Hematopoietic multipotent progenitor cell treated with erythropoietin and hydrocortisone succinate and interleukin-3 and kit ligand, for 15 days (in vitro differentiated cells): ENCODE results near the gene EEF1A1.

Experiments used
- DNase-seq: peaks from one replicate; pipeline ENCODE4 v3.0.0-alpha.2; 2015; ENCODE audit warnings: low spot score

Gene EEF1A1

DNA sequence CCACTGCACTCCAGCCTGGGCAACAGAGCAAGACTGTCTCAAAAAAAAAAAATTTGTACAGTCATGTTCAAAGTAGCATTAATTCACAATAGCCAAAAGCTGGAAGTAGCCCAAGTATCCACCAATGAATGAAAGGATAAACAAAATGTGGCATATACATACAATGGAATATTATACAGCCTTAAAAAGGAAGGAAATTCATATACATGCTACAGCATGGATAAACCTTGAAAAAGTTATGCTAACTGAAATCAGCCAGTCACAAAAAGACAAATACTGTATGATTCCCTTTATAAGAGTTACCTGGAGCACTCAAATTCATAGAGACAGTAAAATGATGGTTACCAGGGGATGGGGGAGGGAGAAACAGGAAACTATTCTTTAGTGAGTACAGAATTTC lies 15.7 kb downstream of the EEF1A1 start:
- no peak for DNase-seq

GRCh38 chr6:73504160-73504559 lies 16.7 kb downstream of the EEF1A1 start:
- no peak for DNase-seq

DNA sequence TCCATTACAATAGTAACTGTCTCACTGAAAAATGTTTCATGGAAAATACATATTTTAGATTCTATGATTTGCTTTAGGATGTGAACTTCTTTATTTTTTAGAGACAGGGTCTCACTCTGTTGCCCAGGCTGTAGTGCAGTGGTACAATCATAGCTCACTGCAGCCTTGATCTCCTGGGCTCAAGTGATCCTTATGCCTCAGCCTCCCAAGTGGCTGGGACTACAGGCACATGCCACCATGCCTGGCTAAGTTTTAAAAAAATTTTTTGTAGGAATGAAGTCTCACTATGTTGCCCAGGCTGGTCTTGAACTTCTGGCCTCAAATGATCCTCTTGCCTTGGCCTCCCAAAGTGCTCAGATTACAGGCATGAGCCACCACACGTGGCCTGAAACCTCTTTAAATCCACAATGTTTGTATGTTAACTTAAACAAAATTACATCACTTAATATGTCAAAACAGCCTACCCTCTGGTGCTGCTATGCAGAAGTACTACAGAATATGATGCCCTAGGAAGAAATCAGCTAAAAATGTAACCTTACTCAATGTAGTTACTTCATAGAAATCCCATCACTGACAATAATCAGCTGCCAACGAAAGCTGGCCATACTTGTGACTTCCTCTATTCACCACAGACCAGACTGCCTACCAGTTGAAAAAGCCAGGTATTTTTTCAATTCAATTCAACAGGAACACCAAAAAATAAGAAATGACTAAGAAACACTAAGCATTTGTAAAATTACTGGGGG lies 17.6 kb downstream of the EEF1A1 start:
- no peak for DNase-seq

GRCh38 chr6:73497915-73498314 lies 22.9 kb downstream of the EEF1A1 start:
- no peak for DNase-seq

DNA sequence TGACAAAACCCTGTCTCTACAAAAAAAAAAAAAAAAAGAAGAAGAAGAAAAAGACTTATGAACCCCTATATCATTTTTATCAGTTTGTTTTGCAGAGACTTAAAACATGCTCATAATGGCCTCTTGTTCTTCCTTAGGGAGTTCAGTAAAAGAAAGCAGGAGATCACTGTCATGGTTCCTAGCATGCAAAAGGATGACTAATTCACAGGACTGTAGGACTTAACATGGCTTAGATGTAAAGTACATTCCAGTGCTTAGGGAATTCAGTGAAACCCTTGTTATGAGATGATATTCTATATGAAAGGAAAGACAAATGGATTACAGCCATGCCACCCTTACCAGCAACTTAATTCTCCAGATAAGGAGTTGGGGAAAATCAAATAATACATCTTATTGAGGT lies 29.5 kb downstream of the EEF1A1 start:
- DNase-seq, result no peak

DNA sequence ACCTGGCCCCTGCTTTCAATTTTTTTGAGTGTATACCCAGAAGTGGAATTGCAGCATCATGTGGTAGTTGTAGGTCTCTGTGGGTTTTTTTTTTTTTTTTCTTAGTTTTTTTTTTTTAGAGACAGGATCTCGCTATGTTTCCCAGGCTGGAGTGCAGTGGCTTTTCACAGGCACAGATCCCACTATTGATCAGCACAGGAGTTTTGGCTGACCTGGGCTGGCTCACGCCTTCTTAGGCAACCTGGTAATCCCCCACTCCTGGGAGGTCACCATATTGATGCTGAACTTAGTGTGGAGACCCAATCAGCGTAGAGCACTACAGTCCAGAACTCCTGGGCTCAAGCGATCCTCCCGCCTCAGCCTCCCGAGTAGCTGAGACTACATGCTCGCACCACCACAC lies 33.4 kb downstream of the EEF1A1 start:
- DNase-seq, result no peak

- DNase-seq, result no peak
Measured at GRCh38 chr6:73484438-73484837, 36.4 kb downstream of the EEF1A1 start.

DNA sequence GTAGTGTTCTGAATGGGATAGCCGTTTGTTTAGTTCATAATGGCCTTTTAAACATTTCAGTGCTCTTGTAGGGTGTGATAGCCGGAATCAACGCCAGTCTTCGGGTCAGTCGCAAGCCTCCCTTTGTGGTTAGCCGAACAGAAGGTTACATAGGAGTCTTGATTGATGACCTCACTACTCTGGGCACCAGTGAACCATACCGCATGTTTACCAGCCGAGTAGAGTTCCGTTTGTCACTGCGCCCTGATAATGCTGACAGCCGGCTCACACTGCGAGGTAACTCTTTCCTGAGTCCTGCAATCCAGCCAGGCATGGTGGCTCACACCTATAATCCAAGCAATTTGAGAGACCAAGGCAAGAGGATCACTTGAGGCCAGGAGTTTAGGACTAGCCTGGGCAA lies 38.9 kb downstream of the EEF1A1 start:
- DNase-seq, result no peak

DNA sequence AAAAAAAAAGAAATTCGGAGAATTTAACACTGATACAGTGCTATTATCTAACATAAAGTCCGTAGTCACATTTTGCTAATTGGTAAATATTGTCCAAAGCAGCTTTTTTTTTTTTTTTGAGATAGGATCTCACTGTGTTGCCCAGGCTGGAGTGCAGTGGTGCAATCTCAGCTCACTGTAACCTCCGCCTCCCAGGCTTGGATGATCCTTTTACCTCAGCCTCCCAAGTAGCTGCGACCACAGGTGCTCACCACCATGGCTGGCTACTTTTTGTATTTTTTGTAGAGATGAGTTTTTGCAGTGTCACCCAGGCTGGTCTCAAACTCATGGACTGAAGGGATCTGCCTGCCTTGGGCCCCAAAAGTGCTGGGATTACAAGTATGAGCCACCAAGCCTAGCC lies 43.4 kb downstream of the EEF1A1 start:
- DNase-seq, result no peak

GRCh38 chr6:73476723-73477122 lies 44.1 kb downstream of the EEF1A1 start:
- no peak for DNase-seq

- DNase-seq, result no peak
Measured at GRCh38 chr6:73471686-73472290, 49.0 kb downstream of the EEF1A1 start.
